Gastrocnemius medialis (tissue), 4 donors: ENCODE data around the gene HCFC2.

Experiments
- POLR2A ChIP-seq, 2 donors: fragments of 450-650 bp; IDR thresholded peaks; one replicate each; pipeline ENCODE4 v1.6.1; 2017; ENCODE audit warnings: antibody characterized with exemption in 2 of 2, mild to moderate bottlenecking in 2 of 2, moderate library complexity in 2 of 2
- TF ChIP-seq, protein P1 (sequence below), 5 experiments: fragments of 450-650 bp in 3 of 5; fragments of 200-600 bp in 2 of 5; sonication (generic) in 2 of 5; IDR thresholded peaks in 4 of 5; conservative IDR thresholded peaks in 1 of 5; 1 replicate in 4 of 5; 2 replicates in 1 of 5; pipeline ENCODE4 v1.5.1; 2016 to 2019; ENCODE audit warnings: antibody characterized with exemption in 5 of 5, mild to moderate bottlenecking in 3 of 5, moderate library complexity in 3 of 5

DNA sequence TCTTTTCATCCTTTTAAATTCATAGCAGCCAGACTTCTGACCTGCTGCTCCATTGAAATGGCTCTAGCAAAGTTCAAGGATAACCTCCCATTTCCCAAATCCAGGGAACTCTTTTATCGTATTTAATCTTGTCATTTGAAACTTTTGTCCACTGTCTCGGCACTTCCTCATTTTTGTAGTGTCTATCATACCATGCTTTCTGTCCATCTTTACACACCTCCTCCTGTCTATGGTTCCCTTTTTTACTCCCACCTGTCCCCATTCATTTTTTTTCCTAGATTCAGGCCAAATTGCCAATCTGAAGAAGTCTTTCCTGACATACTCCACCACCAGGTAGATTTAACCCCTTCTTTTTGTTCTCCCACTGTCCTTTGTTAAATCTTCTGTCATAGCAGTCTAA lies 42.6 kb downstream of the HCFC2 start:
- TF ChIP-seq POLR2A (IDR thresholded peaks at IDR 0.05), result no peak
- TF ChIP-seq, protein P1, sequence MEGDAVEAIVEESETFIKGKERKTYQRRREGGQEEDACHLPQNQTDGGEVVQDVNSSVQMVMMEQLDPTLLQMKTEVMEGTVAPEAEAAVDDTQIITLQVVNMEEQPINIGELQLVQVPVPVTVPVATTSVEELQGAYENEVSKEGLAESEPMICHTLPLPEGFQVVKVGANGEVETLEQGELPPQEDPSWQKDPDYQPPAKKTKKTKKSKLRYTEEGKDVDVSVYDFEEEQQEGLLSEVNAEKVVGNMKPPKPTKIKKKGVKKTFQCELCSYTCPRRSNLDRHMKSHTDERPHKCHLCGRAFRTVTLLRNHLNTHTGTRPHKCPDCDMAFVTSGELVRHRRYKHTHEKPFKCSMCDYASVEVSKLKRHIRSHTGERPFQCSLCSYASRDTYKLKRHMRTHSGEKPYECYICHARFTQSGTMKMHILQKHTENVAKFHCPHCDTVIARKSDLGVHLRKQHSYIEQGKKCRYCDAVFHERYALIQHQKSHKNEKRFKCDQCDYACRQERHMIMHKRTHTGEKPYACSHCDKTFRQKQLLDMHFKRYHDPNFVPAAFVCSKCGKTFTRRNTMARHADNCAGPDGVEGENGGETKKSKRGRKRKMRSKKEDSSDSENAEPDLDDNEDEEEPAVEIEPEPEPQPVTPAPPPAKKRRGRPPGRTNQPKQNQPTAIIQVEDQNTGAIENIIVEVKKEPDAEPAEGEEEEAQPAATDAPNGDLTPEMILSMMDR (IDR thresholded peaks at IDR 0.05 in 4 of 5, conservative IDR thresholded peaks at IDR 0.05 in 1 of 5), result no peak
